NCI-H146 (cell line): ENCODE data around the gene PDP2.

ENCODE experiments used
- DNase-seq: peaks from one replicate; lab custom pipeline; 2025; lab: John Stamatoyannopoulos, UW

PDP2 gene, protein sequence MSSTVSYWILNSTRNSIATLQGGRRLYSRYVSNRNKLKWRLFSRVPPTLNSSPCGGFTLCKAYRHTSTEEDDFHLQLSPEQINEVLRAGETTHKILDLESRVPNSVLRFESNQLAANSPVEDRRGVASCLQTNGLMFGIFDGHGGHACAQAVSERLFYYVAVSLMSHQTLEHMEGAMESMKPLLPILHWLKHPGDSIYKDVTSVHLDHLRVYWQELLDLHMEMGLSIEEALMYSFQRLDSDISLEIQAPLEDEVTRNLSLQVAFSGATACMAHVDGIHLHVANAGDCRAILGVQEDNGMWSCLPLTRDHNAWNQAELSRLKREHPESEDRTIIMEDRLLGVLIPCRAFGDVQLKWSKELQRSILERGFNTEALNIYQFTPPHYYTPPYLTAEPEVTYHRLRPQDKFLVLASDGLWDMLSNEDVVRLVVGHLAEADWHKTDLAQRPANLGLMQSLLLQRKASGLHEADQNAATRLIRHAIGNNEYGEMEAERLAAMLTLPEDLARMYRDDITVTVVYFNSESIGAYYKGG

DNA sequence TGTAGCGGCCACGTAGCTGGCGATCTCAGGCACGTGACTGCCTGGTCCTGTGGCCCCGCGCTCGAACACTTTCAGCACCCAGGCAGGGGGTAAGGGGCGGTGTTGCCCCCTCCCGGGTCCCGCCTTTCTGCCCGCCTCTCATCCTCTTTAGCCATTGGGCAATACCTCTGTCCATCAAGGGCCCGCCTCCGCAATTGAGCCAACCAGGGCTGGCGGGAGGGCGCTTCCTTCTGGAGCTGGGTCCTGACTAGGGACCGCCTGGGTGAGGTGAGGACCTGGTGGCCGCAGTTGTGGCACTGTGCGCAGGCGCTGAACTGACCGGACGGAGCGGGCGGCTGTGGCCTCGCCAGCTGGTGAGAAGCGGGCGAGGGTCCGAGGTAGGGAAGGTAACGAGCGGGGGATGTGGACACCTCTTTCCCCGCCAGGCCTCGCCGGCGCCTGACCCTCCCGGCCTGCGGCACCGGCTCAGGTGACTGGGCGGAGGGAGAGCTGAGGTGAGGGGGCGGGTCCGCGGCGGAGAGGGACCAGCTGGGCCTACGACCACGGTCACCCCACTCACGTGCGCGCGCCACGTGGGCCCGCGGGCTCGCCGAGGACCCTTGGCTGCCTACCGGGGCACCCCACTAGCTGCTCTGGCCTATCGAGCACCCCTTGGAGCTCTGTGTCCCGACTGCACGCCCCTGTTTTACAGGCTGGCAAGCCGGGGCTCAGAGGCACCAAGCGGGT lies at the start of gene PDP2:
TSS of gene PDP2 (plus strand) at position 228 of the 726 bp plus-strand sequence. CDS start 3,770 bp downstream, outside the sequence.
- peak; percentile 95 for DNase-seq

DNA sequence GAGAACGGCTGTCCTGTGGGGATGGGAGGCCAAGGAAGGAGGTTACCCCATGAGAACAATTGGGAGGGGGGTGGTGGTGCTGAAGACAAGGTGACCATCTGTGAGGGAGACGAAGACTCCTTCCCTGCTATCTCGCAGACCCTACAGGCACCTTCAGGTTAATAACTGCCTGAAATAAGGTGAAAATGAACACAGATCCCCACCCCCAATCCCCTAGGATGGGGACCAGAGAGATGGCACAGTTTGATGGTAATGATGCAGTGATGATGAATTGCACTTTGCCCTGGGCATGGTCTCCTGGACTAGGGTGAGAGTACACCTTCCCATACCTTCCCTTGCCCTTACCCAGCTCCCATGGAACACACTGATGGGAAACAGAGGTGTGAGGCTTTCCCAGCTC lies 48.1 kb upstream of the PDP2 start:
- DNase-seq, result no peak

DNA sequence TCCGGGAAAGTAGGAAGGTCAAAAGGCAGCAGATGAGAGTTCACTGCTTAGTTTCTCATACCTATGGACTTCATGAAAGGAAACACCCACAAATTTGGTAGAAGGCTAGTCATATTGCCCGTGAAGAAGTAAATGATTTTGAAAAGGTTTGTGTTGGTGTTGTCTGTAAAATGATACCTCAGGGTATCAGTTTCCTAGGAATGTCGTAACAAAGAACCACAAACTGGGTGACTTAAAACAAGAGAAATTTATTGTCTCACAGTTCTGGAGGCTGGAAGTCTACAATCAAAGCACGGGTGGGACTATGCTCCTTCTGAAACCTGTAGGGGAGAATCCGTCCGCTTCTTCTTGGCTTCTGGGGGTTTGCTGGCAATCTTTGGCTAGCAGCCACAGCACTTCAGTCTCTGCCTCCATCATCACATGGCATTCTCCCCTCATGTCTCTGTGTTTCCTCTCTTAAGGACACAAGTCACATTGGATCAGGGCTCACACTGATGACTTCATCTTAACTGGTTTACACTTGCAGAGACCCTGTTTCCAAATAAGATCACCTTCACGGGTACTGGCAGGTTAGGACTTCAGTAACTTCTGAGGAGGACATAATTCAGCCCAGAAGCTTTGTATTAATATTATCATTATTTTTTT lies 47.5 kb upstream of the PDP2 start:
- DNase-seq, result no peak

DNA sequence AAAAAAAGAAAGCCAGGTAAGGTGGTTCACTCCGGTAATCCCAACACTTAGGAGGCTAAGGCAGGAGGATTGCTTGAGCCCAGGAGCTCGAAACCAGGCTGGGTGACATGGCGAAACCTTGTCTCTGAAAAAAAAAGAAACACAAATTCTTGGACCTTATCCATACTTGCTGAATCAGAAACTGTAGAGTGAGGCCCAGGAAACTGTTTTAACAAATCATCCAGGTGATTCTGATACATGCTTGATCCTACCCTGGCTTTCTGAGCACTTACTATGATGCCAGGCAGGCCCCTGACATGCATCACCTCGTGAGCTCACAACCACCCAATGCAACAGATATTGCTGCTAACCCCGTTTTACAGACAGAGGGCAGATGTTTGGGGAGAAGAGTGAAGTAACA lies 45.6 kb upstream of the PDP2 start:
- DNase-seq, result no peak

DNA sequence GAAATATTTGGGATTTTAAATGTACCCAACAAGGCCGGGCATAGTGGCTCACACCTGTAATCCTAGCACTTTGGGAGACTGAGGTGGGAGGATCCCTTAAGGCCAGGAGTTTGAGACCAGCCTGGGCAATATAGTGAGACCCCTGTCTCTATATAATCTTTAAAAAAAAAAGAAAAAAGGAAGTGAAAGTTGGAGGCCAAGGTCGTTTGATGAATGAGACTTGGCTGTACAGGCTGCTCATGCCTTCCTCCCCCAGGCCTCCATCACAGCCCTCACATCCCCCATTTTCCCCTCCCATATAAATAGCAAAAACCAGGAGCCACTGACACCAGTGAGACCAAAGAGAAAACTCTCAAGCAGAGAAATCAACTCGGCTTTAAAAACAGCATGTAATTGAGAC lies 39.4 kb upstream of the PDP2 start:
- DNase-seq, result no peak

DNA sequence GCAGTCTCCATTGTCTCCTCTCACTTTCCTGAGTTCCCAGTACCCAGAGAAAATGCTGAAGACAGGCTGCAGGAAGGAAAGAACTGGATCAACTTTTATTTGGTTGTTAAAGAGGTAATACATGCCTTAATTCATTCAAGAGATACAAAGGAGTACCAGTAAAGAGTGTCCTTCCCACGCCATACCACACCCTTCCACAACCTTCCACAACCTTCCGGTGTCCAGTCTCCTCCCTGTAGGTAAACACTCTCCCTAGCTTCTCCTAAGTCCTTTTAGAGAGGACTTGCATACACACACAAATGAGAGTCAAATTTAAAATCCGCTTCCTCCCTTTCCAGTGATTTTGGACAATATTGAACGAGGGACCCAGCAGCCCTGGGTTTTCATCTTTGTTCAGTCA lies 38.9 kb upstream of the PDP2 start:
- no peak for DNase-seq

DNA sequence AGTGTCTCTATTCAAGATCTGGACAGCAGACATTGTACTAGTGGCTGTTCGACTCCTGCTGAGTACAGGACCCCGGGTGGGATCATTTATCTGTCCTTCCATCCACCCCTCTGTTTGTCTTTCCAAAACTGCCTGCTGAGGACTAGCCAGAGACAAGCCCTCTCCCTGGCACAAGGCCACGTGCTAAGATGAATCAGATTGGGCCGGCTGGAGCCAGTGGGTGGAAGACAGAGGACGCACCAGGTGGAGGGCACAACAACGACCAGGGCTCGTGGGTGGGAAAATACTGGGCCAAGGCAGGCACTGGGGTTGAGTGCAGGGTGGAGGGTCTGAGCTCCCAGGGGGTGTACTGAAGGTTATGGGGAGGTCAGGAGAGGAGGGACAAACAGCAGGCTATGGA lies 37.5 kb upstream of the PDP2 start:
- peak; percentile 75 for DNase-seq

DNA sequence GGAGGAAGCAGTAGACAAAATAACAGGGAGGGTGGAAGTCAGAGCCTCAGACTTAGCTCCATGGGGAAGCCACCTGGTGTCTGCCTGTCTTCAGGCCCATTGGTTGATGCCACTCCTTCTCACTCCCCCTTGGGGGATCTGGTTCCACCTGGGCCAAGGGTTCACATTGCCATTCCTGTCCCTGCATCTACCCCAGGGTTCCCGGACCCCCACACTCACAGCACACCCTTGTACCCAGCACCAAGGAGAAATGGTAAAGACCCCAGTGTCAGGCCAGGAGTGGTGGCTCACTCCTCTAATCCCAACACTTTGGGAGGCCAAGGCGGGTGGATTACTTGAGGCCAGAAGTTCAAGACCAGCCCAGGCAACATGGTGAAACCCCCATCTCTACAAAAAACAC lies 37.1 kb upstream of the PDP2 start:
- DNase-seq, result no peak

DNA sequence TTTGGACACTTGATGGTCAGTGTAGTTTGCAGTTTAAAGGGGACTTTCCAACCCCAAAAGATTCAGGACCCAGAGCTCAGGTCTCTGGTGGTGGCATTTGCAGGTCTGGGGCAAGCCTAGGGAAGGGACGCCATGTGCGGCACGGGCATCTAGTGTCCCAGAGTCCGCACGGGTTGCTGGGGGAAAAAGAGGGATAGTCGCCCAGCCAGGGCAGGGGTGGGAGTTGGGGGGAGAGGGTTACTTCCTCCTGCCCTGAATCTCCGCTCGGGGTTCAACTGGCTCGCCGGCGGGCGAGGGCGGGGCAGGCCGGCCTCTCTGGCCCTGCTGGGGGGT lies 36.3 kb upstream of the PDP2 start:
- no peak for DNase-seq

DNA sequence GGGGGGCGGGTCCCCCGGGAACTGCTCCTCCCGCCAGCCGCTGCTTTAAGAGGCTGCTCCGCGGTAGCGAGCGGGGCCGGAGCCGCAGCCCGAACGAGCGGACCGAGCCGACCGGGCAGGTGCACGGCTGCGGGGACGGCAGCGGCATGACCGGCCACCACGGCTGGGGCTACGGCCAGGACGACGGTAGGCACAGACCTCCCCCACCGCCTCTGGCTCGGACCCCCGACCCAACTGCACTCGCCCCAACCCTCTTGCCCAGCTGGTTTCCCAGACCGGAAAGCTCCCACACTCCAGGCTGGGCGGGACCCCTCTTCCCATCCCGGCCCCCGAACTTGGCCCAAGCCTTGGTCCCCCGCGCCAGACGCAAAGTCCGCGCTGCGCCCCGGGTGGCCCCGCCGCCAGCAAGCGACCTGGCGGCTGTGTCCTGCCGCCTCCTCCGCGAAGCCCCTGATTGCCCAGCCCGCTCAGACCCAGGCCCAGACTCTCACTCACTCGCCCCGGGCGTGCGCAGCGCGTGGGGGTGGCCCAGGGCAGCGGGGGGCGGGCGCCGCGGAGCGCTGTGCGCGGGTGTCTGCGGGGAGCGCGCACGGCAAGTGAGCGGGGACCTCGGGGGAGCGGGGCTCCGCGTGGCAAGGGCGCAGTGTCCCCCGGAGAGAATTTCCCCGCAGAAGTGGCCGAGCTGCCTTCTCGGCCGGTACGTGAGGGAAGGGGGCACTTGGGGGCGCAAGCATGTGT lies 35.8 kb upstream of the PDP2 start, which contains the start of gene CA7:
TSS of gene CA7 (plus strand) at position 73 of the 738 bp plus-strand sequence. CDS start at position 147, 74 bp downstream.
- peak; percentile 17 for DNase-seq

DNA sequence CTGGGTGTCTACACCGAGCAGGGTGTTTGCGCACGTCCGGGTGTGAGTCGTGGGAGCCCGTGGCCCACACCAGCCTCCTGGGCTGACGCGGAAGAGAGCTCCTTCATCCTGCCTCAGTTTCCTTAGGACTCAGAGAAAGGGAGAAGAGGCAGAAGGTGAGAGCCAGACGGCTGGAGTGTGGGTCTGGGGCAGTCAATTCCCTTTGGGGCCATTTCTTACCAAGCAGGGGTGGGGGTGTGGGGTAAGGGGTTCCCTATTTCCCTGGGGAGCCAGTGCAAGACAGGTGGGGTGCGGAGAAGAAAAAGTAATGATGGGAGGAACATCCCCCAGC lies 35.3 kb upstream of the PDP2 start:
- DNase-seq, result no peak

DNA sequence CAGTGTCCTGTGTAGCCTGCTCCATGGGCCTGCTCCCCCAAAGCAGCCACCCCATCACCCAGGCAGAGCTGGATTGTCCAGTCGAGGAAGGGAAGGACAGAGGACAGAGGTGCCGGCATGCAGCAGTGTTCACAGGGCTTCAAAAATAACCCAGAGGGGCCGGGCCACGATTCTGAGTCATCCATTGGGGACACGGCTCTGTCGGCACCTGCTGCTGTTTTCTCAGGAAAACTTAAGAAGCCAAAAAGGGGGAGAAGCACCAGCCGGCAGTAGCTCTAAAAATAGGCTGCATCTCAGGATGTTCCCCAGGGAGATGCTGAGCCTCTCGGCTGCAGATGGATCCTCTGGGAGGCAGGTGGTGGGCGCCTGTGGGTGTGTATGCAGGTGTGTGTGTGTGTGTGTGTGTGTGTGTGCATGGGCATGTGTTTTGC lies 34.5 kb upstream of the PDP2 start:
- DNase-seq, result peak; percentile 30

DNA sequence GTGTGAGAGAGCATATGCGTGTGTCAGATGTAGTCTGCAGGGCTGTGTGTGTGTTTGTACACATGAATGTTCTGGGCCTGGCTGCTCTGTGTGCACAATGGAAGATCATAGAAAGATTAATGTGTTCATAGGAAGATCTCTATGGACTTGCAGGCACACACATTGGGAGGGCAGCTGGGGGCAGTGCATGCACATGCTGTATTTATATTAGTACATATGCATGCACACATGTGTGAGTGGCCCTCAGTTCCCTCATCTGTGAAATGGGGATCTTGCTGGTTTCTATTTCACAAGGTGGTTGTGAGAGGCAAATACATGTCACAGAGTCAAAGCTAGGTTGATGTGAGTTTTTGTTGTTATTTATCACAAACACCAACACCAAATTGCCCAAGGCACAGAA lies 34.0 kb upstream of the PDP2 start:
- no peak for DNase-seq

DNA sequence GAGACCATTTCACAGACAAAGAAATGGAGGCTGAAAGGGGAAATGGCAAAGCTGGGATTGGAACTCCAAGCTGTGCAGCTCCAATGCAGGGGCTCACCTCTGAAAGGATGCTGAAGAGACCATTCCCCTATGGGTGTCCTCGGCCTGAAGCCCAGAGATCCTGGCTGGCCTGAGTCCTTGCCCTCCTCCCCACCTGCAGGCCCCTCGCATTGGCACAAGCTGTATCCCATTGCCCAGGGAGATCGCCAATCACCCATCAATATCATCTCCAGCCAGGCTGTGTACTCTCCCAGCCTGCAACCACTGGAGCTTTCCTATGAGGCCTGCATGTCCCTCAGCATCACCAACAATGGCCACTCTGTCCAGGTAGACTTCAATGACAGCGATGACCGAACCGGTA lies 33.5 kb upstream of the PDP2 start:
- no peak for DNase-seq

DNA sequence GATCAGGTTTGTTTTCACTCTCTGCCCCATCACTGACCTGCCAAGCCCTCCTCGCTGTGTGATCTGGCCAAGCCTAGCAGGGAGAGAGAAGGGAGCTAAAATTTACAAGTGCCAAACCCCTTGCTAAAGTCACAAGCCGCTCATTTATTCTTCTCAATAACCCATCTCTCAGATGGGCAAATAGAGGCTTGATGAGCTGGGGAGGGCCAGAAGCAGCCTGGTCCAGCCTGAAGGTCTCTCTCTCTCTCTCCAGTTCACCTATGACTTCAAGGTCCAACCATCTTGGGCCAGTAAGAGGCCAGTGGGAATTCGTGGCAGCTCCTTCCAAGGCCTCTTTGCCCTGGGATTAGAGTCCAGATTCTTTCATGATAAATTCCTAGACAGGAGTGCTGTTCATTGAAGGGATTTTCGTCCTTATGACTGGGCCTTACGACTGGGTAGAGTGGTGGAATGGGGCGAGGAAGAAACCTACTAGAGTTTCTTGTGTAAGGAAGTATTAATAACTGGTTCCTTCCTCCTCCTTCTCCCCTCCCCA lies 32.7 kb upstream of the PDP2 start:
- DNase-seq, result no peak

DNA sequence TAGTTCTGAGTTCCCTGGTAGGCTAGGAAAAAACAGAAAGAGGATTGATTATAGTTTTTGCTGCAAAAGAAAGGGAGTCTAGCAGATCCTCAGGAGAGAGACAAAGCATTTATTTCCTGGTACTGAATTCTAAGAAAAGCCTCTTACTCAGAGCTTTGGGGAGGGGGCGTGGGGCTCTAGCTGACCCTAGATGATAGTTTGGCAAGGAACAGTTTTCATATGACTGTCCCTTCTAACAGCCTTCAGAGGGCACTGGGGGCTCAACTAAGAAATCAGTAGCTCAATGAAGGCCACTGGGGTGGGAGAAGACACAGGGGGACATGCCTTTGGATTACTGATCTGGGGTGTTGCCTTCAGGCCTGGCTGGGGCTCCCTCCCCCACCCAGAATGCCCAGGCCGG lies 32.1 kb upstream of the PDP2 start:
- no peak for DNase-seq

DNA sequence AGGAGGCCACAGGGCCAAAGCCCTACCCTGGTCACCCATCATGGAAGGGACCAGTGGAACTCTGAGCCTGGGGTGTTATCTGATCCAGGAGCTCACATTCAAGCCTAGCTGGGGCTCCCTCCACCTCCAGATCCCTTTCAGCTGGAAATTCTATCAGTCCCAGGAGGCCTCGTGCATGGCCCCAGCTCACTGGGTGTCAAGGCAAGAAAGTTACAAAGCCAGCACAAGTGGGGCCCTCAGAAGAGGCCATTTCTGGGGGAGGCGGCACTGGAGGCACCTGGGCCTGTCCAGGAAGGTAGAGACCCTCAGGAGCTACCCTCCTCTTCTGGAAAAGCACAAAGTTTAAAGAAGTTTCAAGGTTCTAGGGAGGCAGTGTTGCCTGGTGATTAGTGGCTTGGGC lies 31.3 kb upstream of the PDP2 start:
- DNase-seq, result no peak

DNA sequence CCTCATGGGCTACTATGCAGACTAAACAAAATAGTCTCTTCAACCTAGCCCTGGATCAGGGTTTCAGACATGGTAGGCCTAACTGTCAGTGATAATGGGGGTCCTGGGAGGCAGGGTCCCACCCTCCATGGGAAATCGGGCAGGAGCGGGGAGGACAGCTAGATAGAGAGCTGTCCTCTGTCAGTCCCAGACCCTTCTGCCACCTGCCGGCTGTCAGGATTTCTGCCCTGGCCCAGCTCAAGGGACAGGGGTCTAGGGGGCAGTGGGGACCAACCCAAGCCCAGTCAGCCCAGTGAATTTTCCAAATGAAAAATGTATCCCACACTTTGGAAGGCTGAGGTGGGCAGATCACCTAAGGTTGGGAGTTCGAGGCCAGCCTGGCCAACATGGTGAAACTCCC lies 30.8 kb upstream of the PDP2 start:
- DNase-seq, result no peak

DNA sequence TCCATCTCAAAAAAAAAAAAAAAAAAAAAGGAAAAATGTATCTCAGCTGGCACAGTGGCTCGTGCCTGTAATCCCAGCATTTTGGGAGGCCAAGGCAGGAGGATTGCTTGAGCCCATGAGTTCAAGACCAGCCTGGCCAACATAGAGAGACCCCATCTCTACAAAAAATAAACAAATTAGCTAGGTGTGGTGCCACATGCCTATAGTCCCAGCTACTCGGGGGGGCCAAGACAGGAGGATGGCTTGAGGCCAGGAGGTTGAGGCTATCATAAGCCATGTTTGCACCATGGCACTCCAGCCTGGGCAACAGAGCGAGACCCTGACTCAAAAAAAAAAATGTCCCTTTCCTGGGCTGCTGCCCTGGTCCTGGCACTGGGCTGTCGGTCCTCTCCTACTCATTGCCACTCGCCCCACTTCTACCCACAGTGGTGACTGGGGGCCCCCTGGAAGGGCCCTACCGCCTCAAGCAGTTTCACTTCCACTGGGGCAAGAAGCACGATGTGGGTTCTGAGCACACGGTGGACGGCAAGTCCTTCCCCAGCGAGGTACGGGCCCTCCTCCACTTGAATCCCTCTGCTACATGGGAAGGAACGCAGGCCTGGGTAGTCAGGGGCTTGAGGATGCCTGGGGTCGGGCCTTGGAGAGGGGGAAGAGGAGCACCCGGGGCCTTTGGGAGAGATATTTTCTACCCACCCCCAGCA lies 30.1 kb upstream of the PDP2 start:
- no peak for DNase-seq

DNA sequence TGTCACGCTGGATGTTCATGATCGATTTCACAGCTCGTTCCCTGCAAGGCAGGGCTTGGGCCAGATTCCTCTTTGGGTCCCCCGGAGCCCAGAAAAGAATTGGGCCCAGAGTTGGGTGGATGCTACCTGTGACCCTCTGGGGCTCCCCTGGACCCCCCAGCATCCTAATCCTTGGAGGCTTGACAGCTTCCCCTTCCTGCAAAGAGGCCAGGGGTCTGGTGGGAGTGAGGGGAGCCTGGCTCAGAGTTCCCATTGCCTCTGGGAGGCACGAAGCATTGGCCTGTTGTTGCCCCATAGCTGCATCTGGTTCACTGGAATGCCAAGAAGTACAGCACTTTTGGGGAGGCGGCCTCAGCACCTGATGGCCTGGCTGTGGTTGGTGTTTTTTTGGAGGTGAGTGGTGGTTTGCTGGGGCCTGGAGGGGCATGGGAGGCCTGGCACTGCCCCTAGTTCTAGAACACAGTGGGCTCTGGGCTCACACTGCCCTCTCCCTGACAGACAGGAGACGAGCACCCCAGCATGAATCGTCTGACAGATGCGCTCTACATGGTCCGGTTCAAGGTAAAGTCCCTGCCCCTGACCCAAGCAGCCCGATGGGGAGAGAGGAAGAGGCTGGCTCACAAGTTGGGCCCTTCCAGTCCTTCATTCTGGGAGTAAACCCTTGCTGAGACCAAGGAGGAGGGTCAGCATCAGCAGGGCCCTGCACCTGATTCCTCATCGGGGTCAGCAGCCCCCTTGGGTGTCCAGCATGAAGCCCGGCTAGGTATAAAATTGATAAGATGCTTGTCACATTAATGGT lies 28.9 kb upstream of the PDP2 start:
- no peak for DNase-seq
